Esophagus muscularis mucosa (tissue), 4 donors: ENCODE data around the gene MED31. TPM values are rescaled to one million over a fixed set of nuclear protein-coding genes. Genes with fewer than 3 reads are reported as not detected.

Experiments used
- DNase-seq: peaks from one replicate; pipeline ENCODE4 v3.0.0-alpha.2; 2017; ENCODE audit errors: extremely low spot score
- H3K27ac ChIP-seq, 4 donors: fragments of 200-600 bp; sonication (generic); replicated peaks in 1 of 4; 1 replicate in 3 of 4; 2 replicates in 1 of 4; pipeline ENCODE4 v1.5.1; 2016 to 2019; ENCODE audit warnings: mild to moderate bottlenecking in 1 of 4
- H3K27me3 ChIP-seq, 4 donors: fragments of 200-600 bp; sonication (generic); one replicate each; pipeline versions ENCODE4 v1.5.1 to v1.6.0; 2016 to 2019
- H3K36me3 ChIP-seq, 4 donors: fragments of 200-600 bp; sonication (generic); one replicate each; pipeline ENCODE4 v1.5.1; 2016 to 2019
- H3K4me1 ChIP-seq, 4 donors: fragments of 200-600 bp; sonication (generic); one replicate each; pipeline ENCODE4 v1.5.1; 2016 to 2019
- H3K4me3 ChIP-seq, 4 donors: fragments of 200-600 bp; sonication (generic); 1 replicate in 2 of 4; 2 replicates in 2 of 4; pipeline ENCODE4 v1.5.1; 2016 to 2019; ENCODE audit warnings: mild to moderate bottlenecking in 4 of 4, moderate library complexity in 1 of 4
- H3K9me3 ChIP-seq, 4 donors: fragments of 200-600 bp; sonication (generic); 1 replicate in 3 of 4; 2 replicates in 1 of 4; pipeline ENCODE4 v1.5.1; 2016 to 2019
- EP300 ChIP-seq: sonication (generic); formaldehyde crosslinking; IDR thresholded peaks from one replicate; pipeline ENCODE4 v1.6.1; 2017; ENCODE audit warnings: antibody characterized with exemption
- POLR2A ChIP-seq: fragments of 450-650 bp; IDR thresholded peaks from one replicate; pipeline ENCODE4 v1.6.1; 2017; ENCODE audit warnings: antibody characterized with exemption, moderate library complexity, mild to moderate bottlenecking, low read depth
- POLR2AphosphoS5 ChIP-seq, 2 donors: sonication (generic); formaldehyde crosslinking; IDR thresholded peaks; one replicate each; pipeline ENCODE4 v1.6.1; 2017; ENCODE audit warnings: antibody characterized with exemption in 2 of 2
- WGBS: methylation state at CpG from one replicate; pipeline ENCODE4 v1.1.5; 2018; 5-methylcytosine and 5-hydroxymethylcytosine counted together
- intact Hi-C: fragments of 100-400 bp; cut with DNase I; formaldehyde crosslinking; loops from one replicate; pipeline ENCODE4 v1.15.1; 2023
- total RNA-seq, 4 donors: library from RNA; depleted of rRNA; stranded (reverse); fragments of >200 nt; gene quantifications; one replicate each; pipeline versions ENCODE4 v1.1.0 to v1.2.1, GENCODE V29; 2016
- TF ChIP-seq, protein P1 (sequence below), 3 experiments: fragments of 200-600 bp in 2 of 3; fragments of 450-650 bp in 1 of 3; sonication (generic) in 2 of 3; IDR thresholded peaks; one replicate each; pipeline ENCODE4 v1.5.1; 2017 to 2019; ENCODE audit warnings: antibody characterized with exemption in 3 of 3, mild to moderate bottlenecking in 2 of 3, moderate library complexity in 1 of 3

Gene MED31
- total RNA-seq: 1 to 10 TPM; 4.5 to 8.7 (median 6.9) TPM

DNA sequence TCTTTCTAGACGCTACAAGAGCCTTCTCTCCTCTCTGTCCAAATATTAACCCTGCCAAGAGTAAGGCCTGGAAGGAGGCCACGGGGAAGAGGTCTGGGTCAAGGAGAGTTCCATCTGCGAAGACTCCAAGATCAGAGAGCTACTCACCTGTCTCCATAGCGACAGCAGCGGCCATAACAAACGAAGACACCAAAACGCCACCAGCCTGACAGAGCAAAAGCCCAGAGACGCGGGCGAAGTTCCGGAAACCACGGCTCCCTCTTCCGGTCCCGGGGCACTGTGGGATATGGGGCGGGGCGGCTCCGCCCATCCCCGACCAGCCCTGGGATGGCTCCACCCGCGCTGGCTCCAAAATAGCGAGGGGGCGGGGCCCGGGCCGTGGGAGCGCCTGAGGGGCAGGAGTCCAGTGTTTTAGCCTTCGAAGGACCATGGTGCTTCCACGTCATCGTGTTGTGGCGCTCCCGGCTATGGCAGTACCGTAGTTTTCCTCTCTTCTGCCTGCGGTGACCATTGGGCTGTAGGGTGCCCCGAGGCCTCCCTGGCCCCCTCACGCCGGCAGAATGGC, at the start of gene MED31, which contains the start of gene C17orf100:
TSS of gene MED31 (minus strand) at position 252 of the 565 bp plus-strand sequence. CDS start at position 175, 77 bp downstream.
TSS of gene C17orf100 (plus strand) at position 409 of the 565 bp plus-strand sequence. CDS start at position 561, 152 bp downstream.
- Histone ChIP-seq H3K27ac (peak within 1 kb of the TSS; percentile 82 to 95 (median 90)), H3K4me1 (peaks cover 23 to 51% (median 41%) of the 10 kb centered on the region in 4 donors), H3K9me3 (peaks cover 0 to 7% (median 0%) of the 10 kb centered on the region in 4 donors), H3K36me3 (peaks cover 3 to 33% (median 21%) of the 10 kb centered on the region in 4 donors), H3K4me3 (peak within 1 kb of the TSS; percentile 67 to 83 (median 76)), H3K27me3 (peaks cover 0 to 23% (median 5%) of the 10 kb centered on the region in 4 donors)
- TF ChIP-seq POLR2AphosphoS5 (IDR thresholded peaks at IDR 0.05): peak; percentile 93 to 96
- no peak for TF ChIP-seq POLR2A
- intact Hi-C loops: no loop called here
- DNase-seq: peak; percentile 99
- 0% methylated on average over 11 of the region's 35 CpGs for WGBS

- Histone ChIP-seq H3K4me3 (no peak overlapping the region), H3K27ac (no peak overlapping the region), H3K4me1 (no peaks in the 10 kb centered on the region), H3K27me3 (peaks cover 0 to 41% (median 0%) of the 10 kb centered on the region in 4 donors), H3K9me3 (no peaks in the 10 kb centered on the region), H3K36me3 (no peaks in the 10 kb centered on the region)
- TF ChIP-seq POLR2A (no peak), EP300 (no peak), POLR2AphosphoS5 (IDR thresholded peaks at IDR 0.05) (no peak)
- TF ChIP-seq, protein P1, sequence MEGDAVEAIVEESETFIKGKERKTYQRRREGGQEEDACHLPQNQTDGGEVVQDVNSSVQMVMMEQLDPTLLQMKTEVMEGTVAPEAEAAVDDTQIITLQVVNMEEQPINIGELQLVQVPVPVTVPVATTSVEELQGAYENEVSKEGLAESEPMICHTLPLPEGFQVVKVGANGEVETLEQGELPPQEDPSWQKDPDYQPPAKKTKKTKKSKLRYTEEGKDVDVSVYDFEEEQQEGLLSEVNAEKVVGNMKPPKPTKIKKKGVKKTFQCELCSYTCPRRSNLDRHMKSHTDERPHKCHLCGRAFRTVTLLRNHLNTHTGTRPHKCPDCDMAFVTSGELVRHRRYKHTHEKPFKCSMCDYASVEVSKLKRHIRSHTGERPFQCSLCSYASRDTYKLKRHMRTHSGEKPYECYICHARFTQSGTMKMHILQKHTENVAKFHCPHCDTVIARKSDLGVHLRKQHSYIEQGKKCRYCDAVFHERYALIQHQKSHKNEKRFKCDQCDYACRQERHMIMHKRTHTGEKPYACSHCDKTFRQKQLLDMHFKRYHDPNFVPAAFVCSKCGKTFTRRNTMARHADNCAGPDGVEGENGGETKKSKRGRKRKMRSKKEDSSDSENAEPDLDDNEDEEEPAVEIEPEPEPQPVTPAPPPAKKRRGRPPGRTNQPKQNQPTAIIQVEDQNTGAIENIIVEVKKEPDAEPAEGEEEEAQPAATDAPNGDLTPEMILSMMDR (IDR thresholded peaks at IDR 0.05): no peak
- 79% methylated on average over 4 of the region's 8 CpGs for WGBS
- intact Hi-C loops: no loop called here
- DNase-seq: no peak
Measured at GRCh38 chr17:6700948-6701307, 49.5 kb upstream of the MED31 start.

DNA sequence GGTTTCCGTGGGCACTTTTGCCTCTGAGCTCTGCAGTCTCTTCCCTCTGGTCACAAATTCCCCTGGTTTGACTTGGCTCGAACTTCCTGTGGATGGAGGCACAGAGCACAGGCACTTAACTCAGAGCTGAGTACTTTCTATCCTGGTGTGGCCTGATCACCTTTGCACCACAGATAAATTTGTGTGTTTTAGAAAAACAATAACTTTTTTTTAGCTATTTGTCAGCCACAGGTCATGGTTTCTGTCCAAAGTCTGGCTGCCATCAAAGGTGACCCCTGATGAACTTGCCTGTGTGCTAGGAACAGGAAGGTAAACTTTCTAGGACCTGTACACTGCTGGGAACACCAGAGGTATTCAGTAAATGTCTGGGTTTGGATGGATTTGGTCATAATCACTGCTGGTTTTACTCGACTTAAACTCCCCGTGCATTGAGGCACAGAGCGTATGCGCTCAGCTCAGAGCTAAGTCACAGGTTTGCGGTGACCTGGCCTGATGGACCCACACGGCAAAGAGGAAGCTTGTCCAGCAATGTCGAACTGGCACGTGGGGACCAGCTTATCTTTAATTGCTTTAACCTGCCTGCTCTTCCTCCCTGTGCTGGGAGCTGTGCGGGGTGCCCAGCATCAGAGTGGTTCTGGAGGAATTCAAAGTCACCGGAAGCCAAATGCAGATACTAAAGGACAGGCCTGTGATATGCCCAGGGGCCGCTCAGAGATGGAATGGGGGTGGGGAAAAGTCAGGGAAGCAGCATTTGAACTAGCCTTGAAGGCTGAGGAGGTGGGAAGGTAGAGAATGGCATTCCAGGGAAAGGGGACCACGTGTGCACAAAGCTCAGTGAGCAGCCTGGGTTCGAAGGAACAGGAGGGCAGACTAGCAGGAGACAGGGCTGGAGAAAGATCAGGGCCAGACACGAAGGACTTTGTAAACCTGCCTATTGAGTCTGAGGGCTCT, 48.9 kb upstream of the MED31 start:
- TF ChIP-seq POLR2AphosphoS5 (IDR thresholded peaks at IDR 0.05) (no peak), EP300 (no peak), POLR2A (no peak)
- TF ChIP-seq, protein P1 (IDR thresholded peaks at IDR 0.05): no peak
- no peaks in the 10 kb centered on the region for H3K4me1 ChIP-seq
- H3K4me3 ChIP-seq: no peak overlapping the region
- peaks cover 0 to 47% (median 0%) of the 10 kb centered on the region in 4 donors for H3K27me3 ChIP-seq
- no peaks in the 10 kb centered on the region for H3K9me3 ChIP-seq
- no peaks in the 10 kb centered on the region for H3K36me3 ChIP-seq
- intact Hi-C loops: no loop called here
- 74% methylated on average over 15 of the region's 16 CpGs for WGBS
- no peak for DNase-seq
- no peak overlapping the region for H3K27ac ChIP-seq

DNA sequence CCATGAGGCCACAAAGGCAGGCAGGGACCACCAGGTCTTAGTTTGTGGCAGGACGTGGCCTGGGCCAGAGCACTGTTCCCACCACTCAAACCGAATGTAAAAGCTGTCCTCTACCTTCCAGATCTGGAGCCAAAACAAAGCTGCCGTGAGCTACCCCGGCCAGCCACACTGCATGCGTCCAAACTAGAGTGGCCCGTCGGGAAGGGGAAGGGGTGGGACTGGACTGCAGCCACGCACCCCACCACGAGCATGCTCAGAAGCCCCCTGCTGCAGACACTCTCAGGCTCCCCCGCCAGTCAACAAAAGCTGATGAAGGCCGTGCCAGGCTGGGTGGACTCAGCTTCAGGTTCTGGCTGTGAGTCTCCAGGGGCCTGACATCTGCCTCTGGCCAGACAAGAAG, 46.6 kb upstream of the MED31 start:
- Histone ChIP-seq H3K27ac (no peak overlapping the region), H3K36me3 (no peaks in the 10 kb centered on the region), H3K4me1 (no peaks in the 10 kb centered on the region), H3K9me3 (no peaks in the 10 kb centered on the region), H3K4me3 (no peak overlapping the region), H3K27me3 (peaks cover 0 to 29% (median 0%) of the 10 kb centered on the region in 4 donors)
- 80% methylated on average over 10 of the region's 11 CpGs for WGBS
- no peak for DNase-seq
- TF ChIP-seq, protein P1 (IDR thresholded peaks at IDR 0.05): no peak
- intact Hi-C loops: no loop called here

DNA sequence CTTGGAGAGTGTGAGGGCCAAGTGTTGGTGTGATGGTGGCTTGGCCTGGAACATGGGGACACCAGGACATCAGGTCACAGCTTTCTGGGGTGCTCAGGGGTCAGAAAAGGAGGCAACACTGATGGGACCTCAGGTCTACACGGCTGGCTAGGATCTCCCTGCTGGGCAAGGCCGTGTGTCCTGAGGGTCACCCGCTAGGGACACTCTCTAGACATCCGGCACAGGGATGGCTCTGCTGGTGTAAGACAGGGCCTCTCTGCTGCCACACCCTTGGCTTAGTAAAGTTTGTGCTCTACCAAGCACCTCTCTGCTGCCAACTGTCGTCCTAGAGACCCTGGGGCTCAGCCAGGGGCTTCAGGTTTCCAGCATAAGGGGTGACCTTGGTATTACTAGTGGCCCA, 45.5 kb upstream of the MED31 start:
- no peak overlapping the region for H3K27ac ChIP-seq
- no peak overlapping the region for H3K4me3 ChIP-seq
- intact Hi-C loops: no loop called here
- no peaks in the 10 kb centered on the region for H3K4me1 ChIP-seq
- H3K36me3 ChIP-seq: no peaks in the 10 kb centered on the region
- H3K27me3 ChIP-seq: peaks cover 0 to 20% (median 0%) of the 10 kb centered on the region in 4 donors
- no peak for DNase-seq
- no peak for TF ChIP-seq POLR2AphosphoS5 (IDR thresholded peaks at IDR 0.05)
- TF ChIP-seq, protein P1 (IDR thresholded peaks at IDR 0.05): no peak
- TF ChIP-seq POLR2A: no peak
- no peak for TF ChIP-seq EP300
- 87% methylated on average over 3 of the region's 5 CpGs for WGBS
- H3K9me3 ChIP-seq: no peaks in the 10 kb centered on the region
